ENCODE measurements around the gene TMEM242.

GRCh38 chr6:157292202-157292601 lies 31.1 kb downstream of the TMEM242 start:
- TF ChIP-seq CTCF (IDR thresholded peaks at IDR 0.05; ENCODE audit: low read depth, low read length, poor library complexity, severe bottlenecking) (no peak), EZH2phosphoT487 (IDR thresholded peaks at IDR 0.05; ENCODE audit: borderline replicate concordance, low read length) (no peak)

All from DOHH2 (cell line).